Measurements from ENCODE around the gene RSRP1. TPM values are rescaled to one million over a fixed set of nuclear protein-coding genes. Genes with fewer than 3 reads are reported as not detected.
"Not testable (repeated sequence)": the region's sequence is repeated elsewhere in the genome, so short reads cannot be mapped to it uniquely, and the experiment has no call there.

Gene RSRP1
- total RNA-seq, 1 donor from 2014 or later = 92.9 TPM

DNA sequence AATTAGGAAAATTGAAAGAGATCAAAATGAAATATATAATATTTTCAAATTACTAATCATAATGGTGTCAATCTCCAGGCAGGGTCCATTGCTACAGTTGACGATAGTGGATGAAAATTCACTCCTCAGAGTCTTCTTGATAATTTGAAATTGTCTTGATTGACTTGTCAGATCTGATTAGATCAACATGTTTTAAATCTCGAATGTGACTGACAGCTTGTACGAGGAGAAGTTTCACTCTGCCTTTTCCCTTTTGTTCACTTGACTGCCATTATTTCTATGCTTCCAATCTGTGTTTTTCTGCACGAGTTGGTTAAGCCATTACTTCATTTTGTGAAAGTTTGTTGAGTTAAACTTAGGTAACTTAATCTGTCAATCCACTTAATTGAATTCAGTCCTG is 28.4 kb upstream of the RSRP1 start:
- not testable (repeated sequence) for DNase-seq (ENCODE audit: low read depth); H3K4me3 ChIP-seq (ENCODE audit: low read depth, low read length); FAIRE-seq; H3K27me3 ChIP-seq (ENCODE audit: control insufficient read depth, insufficient read depth, low read length); H3K36me3 ChIP-seq (ENCODE audit: control insufficient read depth, insufficient read depth, low read length)

DNA sequence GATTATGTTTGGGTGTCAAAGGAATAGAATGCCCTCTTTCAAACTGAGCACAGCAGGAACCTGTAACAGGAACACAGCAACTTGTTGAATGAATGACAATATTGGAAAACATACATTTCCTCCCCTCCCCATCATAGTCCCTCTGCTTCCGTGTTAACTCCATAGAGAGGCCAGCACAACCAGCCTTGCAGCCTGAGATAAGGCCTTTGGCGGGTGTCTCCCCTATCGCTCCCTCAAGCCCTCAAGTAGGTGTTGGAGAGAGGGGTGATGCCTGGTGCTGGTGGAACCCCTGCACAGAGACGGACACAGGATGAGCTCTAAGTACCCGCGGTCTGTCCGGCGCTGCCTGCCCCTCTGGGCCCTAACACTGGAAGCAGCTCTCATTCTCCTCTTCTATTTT is 25.0 kb upstream of the RSRP1 start, which contains the start of gene RHD:
Gene RHD (plus strand): TSS at position 272 of the 400 bp plus-strand sequence. CDS start 39 bp downstream, at position 311.
- H3K27me3 ChIP-seq (ENCODE audit: control insufficient read depth, insufficient read depth, low read length); H3K36me3 ChIP-seq (ENCODE audit: control insufficient read depth, insufficient read depth, low read length); DNase-seq (ENCODE audit: low read depth); H3K4me3 ChIP-seq (ENCODE audit: low read depth, low read length): not testable (repeated sequence)
- FAIRE-seq = peak; percentile 52

DNA sequence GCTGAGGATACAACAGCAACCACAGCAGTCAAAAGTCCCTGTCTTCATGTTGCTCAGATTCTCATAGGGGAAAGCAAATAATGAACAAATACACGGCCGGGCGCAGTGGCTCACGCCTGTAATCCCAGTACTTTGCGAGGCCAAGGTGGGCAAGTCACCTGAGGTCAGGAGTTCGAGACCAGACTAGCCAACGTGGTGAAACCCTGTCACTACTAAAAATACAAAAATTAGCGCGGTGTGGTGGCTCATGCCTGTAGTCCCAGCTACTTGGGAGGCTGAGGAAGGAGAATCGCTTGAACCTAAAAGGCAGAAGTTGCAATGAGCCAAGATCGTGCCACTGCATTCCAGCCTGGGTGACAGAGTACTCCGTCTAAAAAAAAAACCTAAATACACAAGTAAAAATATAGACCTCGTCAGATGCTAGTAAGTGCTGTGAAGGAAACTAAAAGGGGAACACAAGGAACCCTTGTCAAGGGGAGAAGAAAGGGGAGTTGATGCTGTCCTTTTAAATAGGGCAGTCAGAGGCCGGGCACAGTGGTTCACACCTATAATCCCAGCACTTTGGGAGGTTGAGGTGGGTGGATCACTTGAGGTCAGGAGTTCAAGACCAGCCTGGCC is 21.0 kb upstream of the RSRP1 start:
- not testable (repeated sequence) for H3K27me3 ChIP-seq (ENCODE audit: control insufficient read depth, insufficient read depth, low read length); FAIRE-seq; H3K4me3 ChIP-seq (ENCODE audit: low read depth, low read length)

DNA sequence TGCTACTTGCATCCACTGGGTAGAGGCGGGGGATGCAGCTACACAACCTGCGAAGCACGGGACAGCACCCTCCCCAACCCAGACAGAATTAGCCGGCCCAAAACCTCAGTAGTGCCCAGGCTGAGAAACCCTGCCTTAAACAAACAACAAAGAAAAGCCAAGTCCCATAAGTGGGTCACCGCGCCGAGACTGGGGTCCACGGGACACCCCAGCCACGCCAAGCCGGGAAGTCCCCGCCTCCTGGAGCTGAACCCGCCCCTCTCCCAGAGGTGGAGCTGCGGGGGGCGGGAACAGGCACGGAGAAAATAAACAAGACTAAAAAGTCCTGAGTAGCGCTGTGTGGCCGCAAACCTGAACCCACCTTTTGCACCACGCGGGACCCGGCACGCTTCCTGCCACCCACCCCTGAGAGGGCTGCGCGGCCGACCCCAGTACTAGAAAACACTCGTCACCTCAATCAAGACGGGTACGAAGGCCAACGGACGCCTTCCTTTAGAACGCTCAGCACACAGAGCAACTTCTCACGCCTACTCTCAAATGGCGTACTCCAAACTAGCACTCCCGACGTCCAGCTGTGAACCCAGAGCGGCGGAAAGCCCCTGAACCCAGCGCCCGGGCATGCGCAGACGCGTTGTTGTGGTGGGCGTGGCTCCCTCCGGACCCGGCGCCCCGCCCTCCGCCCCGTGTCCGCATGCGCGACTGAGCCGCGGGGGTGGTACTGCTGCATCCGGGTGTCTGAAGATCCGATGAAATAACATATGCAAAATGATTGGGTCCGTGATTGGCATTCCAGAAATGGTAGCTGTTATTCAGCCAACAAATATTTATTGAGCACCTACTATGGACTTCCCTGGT is 20.3 kb upstream of the RSRP1 start:
- not testable (repeated sequence) for DNase-seq (ENCODE audit: low read depth); H3K36me3 ChIP-seq (ENCODE audit: control insufficient read depth, insufficient read depth, low read length); FAIRE-seq; H3K27me3 ChIP-seq (ENCODE audit: control insufficient read depth, insufficient read depth, low read length); H3K4me3 ChIP-seq (ENCODE audit: low read depth, low read length)

More for the DNA sequence above, 21.0 kb upstream of the RSRP1 start:
- not testable (repeated sequence) for H3K36me3 ChIP-seq (ENCODE audit: control insufficient read depth, insufficient read depth, low read length); DNase-seq (ENCODE audit: low read depth)

- not testable (repeated sequence) for H3K27me3 ChIP-seq (ENCODE audit: control insufficient read depth, insufficient read depth, low read length); H3K4me3 ChIP-seq (ENCODE audit: low read depth, low read length); H3K36me3 ChIP-seq (ENCODE audit: control insufficient read depth, insufficient read depth, low read length); DNase-seq (ENCODE audit: low read depth); FAIRE-seq
Observed at GRCh38 chr1:25266554-25267287, 19.5 kb upstream of the RSRP1 start.

DNA sequence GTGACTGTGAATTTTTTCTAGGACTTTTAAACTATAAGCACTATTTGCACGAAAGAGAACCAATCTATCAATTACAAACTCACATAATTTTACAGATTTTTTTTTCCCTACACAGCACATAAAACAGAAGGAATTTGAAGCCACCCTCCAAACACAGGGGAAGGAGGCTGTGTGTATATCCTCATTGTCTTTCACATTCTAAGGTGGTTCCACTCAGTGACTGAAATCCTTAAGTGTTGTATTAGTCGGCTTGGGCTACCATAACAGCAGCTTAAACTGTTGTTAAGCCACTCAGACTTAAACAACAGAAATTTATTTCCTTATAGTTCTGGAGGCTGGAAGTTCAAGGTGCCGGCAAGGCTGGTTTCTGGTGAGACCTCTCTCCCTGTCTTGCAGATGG is 13.1 kb upstream of the RSRP1 start:
- not testable (repeated sequence) for DNase-seq (ENCODE audit: low read depth); H3K27me3 ChIP-seq (ENCODE audit: control insufficient read depth, insufficient read depth, low read length); H3K36me3 ChIP-seq (ENCODE audit: control insufficient read depth, insufficient read depth, low read length); FAIRE-seq; H3K4me3 ChIP-seq (ENCODE audit: low read depth, low read length)

DNA sequence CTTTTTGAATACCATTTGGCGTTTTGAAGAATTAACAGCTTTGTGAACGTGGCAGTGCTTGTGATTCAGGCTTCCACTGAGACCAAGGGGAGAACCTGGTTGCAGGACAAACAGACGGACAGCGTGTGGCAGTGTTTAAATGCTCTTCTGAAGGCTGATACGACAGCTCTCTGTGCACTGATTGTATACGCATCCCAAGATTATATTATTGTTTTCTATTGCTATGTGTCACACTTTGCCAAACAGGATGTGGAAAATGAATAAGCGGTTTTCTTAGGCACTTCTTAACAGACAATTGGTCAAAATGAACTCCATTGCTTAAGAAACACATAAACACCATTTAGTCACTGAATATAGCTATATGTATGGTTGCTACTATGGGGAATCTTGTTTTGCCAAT is 12.6 kb upstream of the RSRP1 start:
- FAIRE-seq; H3K36me3 ChIP-seq (ENCODE audit: control insufficient read depth, insufficient read depth, low read length); H3K4me3 ChIP-seq (ENCODE audit: low read depth, low read length); H3K27me3 ChIP-seq (ENCODE audit: control insufficient read depth, insufficient read depth, low read length): not testable (repeated sequence)
- peak; percentile 9 for TF ChIP-seq CTCF (IDR thresholded peaks at IDR 0.05; ENCODE audit: insufficient read depth, low read length, severe bottlenecking)
- peak; percentile 71 for DNase-seq (ENCODE audit: low read depth)

DNA sequence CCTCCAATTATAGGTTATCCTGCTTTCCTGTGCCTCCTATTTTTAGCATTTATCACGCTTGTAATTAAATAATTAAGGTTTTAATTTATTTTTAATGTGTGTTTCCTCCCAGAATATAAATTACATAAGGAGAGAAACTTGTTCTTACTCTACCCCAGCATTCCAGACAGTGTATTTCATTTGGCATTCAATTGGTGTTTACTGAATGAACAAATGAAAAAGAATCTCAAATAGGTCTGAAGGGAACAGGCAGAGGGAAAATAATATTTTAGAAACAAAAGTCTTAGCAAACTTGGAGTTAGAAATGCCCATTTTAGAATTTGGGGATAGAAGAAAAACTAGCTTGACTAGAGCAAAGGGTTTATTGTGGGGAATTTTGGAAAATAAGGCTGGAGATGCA is 9.9 kb upstream of the RSRP1 start:
- no peaks in the 10 kb centered on the region for H3K36me3 ChIP-seq (ENCODE audit: control insufficient read depth, insufficient read depth, low read length)
- TF ChIP-seq CTCF (IDR thresholded peaks at IDR 0.05; ENCODE audit: insufficient read depth, low read length, severe bottlenecking) = no peak
- H3K27me3 ChIP-seq (ENCODE audit: control insufficient read depth, insufficient read depth, low read length) = no peaks in the 10 kb centered on the region
- H3K4me3 ChIP-seq (ENCODE audit: low read depth, low read length) = no peak overlapping the region
- no peak for DNase-seq (ENCODE audit: low read depth)
- no peak for FAIRE-seq

All from bronchial epithelial cell (primary cell).